DMS53 treated with DMSO at 0.1 percent for 48 hours (cell line): Measurements from ENCODE around the gene TPCN2.
A peak's percentile ranks its signal among the peaks of the same experiment; 100 is the strongest.

ENCODE experiments used
- DNase-seq: peaks from one replicate; lab custom pipeline; 2025; ENCODE audit not compliant: unreplicated experiment; lab: John Stamatoyannopoulos, UW

The TPCN2 gene

DNA sequence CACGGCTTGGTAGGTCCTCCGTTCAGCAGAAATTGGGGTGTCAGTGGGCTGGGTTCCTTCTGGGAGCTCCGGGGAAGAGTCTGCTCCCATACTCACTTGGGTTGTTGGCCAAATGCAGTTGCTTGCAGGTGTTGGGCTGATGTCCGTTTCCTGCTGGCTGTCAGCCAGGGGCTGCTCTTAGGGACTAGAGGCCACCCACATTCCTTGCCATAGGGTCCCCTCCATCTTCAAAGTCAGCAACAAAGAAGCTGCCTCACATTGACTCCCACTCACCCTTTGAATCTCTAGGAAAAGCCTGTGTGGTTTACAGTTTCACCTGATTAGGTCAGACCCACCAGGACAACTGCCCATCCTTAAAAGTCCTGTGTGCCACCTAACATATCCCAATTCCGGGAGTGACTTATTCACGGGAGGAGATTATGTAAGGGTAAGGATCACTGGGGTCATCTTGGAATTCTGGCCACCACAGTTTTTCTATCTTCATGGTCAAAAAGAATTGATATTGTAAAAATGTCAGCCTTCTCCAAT, 43.0 kb downstream of the TPCN2 start:
- no peak for DNase-seq

DNA sequence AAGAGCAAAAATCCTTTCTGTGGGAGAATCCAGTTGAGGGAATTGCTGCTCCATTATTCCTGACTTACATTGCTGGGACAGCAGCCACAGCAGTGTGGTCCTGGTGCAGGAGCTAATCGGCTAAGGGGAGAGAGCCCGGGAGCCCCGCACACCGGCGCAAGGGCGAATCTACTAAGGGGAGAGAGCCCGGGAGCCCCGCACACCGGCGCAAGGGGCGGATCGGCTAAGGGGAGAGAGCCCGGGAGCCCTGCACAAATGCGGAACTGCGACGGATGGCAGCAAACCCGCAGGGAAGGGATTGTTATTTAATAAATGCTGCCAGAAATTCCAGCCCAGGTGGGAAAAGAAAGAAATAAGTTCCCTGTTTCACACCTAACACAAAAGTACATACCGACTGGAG, 43.5 kb downstream of the TPCN2 start:
- no peak for DNase-seq

DNA sequence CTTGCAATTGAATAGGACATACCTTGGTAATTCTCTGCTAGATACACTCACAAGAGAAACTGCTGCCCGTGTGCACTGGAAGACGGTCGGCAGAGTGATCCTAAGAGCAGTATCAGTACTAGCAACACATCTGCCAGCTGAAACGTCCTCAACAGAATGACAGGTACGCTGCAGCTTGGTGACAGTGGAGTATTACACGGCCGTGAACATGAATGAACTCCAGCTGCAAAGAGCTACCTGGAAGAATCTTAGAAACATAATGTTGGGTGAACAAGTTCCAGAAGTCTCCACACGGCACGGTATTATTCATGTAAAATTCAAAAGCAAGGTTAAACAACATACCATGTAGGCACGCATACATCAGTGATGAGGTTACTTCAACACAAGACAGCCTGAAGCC, 44.4 kb downstream of the TPCN2 start:
- DNase-seq, result no peak

DNA sequence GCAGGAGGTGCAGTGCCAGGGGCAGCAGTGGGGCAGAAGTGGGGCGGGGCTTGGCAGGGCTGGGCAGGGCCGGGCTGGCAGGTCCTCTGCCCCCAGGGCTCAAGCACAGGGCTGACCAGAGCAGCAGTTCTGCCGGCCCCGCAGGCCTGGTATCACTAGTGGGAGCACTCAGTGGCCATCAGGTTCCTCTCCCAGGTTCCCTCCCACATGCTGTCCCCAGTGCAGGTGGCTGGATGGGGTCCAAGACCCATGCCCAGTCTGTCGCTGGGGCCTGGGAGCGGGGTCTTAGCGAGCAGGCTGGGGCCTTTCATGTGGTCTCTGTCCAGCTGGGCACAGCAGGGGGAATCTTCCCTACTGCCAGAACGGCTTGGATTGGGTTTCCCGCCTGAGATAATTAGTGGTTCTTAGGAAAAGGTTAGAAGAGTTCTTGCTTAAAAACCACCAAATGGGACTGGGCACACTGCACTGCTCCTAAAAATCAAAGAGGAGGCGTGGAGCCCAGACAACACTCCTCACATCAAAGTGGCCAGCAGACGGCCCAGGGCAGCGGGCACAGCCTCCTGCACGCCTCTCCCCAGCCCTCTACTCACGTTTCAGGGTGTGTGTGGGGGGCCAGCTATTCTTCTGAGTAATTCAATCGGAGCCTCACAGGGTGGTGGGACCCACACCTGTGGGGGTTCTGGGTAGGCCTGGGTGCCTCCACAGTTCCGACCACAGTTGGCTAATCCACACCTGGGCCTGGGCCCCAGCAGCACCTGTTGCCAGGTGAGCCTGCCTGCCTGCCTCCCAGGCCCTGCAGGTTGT, 45.6 kb downstream of the TPCN2 start:
- DNase-seq, result no peak

DNA sequence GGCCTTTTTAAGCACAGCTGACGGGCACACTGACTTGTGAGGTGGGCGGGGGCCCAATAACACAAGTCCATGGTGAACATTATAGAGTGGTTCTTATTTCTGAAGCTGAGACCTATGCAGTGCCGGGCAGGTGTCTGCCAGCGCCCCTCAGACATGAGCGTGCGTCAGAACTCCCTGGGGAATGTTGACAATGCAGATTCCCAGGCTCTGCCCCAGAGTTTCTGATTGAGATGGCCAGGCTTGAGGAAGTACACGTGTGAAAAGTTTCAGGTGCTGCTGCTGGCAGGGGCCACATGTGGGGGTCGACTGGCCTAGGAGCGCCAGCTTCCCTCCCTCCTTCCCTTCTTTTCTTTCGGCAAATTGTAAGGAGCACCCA, 46.2 kb downstream of the TPCN2 start:
- DNase-seq, result no peak

DNA sequence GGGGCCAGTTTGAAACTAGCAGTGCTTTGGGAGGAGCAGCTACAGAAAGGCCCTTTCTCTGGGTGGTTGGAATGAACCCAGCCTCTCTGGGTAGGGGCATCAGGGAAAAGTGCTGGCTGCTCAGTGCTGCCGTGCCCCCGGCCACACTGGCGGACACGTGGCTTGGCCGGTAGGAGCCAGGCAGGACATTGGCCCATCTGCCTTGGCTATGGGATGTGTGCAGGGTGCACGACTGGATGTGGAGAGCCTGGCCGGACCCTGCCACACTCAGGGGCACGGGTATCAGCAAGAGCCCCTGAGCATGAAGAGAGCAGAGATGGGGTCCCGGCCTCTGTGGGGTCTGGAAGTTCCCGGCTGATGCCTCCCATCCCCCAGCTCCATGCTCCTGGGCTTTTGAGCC, 46.6 kb downstream of the TPCN2 start:
- no peak for DNase-seq

DNA sequence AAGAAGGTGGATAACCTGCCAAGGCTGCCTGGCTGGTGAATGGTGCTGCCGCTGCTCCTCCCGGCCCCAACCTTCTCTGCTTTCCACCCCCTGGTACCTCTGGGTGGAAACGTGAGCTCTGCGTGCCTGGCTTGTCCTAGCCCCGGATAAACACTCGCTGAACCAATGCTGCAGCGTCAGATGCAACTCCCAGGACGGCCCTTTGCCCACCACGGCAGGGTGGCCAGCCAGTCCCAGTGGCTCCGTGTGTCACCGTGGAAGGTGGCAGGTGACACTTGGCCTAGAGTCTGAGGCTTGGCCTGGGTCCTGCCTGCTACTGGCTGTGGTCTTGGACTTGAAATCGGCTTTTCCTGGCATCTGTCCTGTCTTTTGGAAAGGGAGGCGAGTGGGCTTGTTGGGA, 47.7 kb downstream of the TPCN2 start:
- no peak for DNase-seq

DNA sequence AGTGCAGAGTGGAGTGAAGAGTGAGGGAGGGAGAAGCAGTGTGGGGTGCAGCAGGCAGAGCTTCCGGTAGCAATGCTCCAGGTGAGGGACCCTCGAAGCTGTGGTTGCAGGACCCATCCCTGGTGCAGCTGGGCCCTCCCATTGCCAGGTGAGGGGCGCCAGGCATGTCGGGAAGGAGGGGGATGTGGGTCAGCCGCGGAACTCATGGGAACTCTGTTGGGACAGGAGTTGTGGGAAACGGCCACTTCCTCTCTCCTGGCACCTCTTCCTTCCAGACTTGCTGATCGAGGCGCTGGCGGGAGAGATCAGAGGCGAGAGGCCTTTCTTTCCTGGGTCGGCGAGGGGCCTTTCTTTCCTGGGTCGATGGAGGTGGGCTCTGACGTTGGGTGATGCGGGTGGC, 48.5 kb downstream of the TPCN2 start:
- DNase-seq, result no peak

DNA sequence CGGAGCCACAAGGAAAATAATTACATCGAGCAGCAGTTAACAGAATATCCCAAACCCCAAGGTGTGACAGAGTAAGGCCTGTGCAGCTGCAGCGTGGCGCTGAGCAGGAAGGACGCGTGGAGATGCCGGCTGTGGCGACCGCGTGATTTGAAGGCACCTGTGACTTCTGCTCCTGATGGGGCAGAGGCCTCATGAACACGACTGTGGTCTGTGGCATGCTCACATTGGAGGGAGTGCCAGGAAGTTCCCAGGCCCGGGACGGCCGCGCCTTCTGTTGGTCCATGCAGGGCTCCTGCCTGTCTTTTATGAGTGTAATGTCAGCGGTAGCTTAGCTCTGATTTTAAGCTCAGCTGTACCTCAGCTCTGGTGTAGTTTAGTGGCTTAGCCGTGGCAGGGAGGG, 50.4 kb downstream of the TPCN2 start:
- no peak for DNase-seq

DNA sequence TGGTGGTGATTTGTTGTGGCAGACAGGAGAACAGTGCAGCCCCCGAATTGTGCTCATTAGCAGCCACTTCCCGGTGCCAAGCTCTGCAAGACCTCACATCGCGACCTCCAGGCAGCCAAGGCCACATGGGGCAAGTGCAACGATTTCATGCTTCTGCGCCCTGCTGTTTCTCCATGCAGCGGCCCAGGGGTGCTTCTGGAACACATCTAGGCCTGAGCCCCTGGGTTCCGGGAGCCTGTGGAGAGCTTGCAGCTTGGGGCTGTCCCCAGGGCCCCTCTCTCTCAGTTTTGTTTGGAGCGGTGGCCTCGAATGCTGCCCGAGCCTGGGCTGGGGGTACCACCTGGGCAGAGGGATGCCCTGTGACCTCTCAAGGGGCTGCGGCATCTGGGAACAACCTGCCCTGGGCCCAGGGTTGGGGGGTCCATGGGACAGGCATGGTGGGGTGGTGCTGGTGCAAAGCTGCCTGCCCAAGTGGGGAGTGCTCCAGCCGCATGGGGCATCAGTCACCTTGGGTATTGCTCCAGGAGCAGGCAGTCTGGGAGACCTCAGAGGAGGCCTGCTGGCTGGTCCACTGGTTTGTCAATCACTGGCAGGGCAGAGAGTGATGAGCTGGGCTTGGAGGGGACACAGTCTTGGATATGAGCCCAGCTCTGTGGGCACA, 51.9 kb downstream of the TPCN2 start:
- DNase-seq, result no peak

DNA sequence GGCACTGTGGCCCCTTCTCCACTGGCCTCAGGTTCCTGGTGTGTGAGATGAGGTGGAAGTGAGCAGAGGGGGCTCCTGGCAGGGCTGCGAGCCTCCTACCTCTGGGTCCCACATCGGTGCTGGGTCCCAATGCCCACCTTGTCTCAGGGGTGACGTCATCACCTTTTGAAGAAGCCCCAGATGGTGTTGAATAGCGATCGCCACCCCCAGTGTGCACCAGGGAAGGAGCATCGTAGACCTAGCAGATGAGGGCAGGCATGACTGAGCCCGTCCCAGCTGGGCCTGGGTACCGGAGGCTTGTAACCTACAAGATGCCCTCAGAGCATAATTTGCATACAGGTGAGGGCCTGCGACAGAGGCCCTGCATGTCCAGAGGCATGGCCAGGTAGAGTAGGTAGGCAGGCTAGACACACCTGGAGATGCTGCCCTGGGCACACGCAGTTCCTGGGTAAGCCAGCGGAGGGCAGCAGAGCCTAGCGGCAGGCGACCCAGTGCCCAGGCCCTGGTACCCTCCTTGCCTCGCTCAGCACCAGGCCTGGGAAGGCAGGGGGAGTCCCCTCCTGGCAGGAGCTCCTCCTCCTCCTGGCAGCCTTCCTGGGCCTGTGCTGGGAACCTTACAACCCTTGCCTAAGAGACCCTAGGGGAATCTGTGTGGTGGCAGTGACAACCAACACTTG, 52.5 kb downstream of the TPCN2 start:
- DNase-seq, result peak; percentile 95

DNA sequence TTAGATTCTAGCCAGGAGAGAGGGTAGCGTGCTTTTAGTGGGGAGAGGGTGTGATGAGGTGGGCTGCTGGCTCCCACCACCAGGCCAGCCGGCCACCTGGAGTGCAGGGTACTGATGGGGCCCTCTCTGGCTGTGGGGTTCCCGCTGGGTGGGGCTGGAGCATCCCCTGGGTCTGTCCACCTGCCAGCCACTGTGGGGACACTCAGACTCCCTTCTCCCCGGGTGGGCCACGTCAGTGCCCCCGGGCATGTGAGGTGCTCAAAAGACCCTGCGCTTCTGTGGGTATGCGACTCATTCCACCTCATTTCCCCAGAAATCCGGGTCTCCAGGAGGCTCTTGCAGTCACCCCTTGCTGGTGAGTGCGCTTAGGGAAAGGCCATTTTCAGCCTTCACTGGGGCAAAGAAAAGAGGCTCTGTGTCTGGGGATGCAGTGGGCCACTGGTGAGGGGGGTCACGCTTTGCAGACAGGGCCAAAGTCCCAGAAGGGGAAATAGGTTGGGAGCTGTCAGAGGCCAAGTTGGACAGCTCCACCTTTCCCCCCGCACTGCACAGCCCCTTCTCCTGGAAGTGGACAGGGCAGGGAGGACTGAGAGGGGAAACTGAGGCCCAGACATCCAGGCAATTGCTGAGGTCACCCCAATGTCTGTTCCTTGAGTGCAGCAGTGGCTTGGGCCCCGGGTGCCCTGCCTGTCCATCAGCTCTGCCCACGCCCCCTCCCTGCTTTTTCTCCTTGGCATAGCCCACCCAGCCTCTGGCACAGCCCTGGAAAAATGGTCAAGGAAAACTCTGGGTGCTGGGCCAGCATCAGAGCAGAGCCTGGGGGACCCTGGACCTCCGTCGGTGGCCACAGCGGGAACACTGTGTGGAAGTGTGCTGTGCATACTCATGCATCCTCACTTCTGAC, 53.3 kb downstream of the TPCN2 start:
- no peak for DNase-seq

DNA sequence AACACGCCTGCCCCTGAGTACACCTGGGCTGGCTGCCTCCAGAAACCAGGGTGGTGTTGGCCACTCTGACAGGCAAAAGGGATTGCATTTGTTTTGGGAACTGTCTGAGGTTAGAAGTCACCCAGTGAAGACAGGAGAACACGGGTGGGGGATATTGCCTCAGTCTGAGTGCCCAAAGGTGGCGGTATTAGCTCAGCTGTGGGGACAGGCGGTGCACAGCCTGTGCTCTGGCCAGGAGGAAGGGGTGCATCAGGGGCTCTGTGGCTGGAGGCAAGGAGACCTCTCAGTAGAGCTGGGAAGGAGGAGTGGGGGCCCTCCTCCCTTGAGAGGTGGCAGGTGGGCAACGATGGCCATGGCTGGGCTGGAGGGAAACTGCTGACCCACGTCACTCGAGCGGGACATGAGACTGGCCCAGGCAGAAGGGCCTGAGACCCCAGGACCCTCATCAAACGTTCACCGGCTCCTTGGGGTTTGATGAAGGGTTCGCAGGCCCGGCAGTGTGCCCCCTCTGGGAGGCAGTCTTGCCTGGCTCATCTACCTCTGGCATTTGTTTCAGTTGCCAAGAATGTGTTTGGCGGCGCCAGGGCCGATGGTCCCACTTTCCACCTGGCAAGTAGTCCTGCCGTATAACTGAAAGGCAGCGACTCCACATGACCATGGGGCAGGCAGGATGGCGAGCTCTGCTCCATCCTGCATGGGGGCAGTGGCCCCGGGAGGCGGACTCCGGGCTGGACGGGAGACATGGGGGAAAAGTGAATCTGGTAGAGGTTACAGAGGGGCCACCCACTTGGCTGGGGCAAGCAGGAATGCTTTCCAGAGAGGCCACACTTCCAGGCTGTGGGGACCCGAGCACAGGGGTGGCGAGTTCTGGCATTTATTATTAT, 54.2 kb downstream of the TPCN2 start:
- no peak for DNase-seq

DNA sequence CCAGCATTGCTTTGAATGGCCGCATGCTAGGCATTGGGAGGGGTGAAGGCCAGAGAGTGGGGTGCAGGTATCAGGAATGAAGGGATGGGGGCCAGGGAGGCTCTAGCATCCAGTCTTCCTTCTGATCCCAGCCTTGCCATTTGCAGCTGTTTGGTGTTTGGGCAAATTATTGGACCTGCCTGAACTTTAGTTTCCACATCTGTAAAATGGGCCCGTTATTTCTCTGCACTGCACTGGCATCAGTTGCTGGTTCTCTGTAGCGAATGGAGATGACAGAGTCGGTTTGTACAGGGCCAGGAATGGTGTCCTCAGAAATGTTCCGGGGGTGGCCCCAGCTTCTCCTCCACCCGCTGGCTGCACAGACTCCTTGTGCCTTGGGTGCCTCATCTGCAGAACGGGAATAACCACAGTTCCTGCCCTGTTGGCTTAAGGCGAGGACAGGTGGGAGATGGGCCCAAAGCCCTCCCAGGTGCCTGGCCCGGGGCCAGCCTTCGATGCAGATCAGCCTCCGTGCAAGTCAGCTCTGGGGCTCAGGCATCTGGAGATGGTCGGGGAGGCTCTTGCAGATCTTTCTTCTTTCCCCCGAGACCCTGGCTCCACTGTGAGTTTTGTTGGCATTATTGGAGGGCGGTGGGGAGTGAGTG, 55.6 kb downstream of the TPCN2 start:
- no peak for DNase-seq

DNA sequence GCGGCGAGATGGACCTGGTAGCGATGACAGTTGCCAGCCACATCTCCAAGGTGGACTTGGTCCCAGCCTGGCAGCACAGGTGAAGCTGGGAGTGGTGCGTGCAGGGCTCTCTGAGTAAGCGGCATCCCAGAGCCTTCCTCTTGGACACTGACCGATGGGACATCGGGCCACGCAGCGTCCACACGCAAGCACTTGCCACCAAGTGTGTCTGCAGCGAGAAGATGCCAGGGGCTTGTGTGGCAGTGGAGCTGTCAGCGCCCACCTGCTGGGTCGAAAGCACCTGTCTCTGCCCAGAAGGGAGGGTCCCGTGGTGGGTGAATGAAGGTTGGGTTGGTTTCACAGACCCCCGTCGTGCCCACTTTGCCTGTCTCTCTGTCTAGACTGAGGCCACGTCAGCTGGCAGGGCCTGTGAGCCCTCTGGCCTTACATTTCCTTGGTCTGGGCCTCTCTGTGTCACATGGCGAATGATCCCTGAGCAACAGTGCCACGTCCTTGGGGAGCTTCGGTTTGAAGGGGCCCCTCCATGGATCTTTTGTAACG, 56.2 kb downstream of the TPCN2 start:
- DNase-seq, result no peak

DNA sequence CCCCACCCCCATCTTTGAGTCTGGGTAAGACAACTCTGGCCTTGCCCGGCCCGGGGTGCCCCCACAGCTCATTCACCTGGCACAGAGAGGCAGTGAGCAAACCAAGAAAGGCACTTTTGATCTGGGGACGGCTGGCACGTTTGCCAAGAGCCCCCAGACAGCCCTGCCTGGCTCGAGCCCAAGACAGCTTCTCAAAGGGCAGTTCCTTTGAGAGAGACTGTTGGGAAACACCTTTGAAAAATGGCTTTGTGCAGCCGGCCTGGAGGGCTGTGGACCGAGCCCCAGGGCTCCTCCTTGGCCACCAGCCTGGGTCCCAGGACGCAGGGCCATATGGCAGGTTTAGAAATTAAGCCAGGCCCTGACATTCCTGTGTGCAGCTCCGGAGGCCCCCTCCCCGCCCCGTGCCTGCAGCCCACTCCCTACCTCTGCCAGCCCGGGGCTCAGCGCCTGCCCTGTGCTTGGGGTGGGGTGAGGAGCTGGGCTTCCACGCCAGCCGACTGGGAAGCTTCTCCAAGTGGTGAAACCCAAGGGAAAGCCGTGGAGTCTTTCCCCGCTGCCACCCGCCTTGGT, 56.8 kb downstream of the TPCN2 start:
- DNase-seq, result no peak

DNA sequence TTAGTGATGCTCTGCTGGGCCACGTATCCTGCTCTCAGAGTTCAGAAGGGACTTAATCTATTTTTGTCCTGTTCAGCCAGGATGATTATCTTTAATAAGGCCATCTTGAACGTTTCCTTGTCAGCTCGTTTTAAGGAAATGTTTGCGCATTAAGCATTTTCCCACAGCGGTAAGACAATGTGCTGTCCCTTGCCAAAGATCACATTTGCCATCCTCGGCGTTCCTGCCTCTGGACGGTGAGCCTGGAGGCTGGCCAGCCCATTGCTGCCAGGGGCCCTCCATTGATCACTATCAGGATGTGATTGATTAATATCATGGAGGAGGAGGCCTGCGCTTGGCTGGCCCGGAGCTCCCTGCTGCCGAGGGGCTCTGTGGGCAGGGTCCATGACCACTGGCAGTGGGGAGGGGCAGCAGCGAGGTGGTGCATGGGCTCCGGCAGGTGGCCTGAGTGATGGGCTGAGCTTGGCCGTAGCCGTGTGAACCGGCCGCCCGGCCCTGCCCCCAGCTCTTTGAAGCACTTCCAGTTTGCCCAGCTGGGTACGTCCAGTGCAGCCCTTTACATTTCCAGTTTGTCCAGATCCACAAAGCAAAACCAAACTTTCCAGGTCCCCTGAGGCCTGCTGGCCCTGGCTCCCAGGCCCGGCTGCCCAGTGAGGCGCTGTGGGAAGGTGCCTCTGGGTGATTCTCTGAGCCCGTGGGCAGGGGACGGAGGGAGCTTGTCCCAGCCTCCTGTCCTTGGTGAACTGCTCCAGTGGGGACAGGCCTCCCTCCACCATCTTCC, 57.5 kb downstream of the TPCN2 start:
- DNase-seq, result no peak

DNA sequence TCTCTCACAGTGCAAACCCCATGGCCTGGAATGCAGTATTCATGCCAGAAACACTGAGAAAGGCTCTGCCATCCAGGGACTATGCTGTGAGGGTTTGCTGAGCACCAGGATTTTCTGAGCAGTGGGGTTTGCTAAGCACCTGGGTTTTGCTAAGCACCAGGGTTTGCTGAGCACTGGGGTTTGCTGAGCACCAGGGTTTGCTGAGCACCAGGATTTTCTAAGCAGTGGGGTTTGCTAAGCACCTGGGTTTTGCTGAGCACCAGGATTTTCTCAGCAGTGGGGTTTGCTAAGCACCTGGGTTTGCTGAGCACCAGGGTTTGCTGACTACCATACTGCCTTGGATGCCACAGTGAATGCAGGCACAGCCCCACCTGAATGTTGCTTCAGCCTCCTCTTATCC, 58.7 kb downstream of the TPCN2 start:
- no peak for DNase-seq
